GM23338 (cell line): ENCODE results near the gene KCNIP1. TPM values are rescaled to one million over a fixed set of nuclear protein-coding genes. Genes with fewer than 3 reads are reported as not detected.

ENCODE experiments used
- ATAC-seq: fragments of 200-7000 bp; cut with Tn5 transposase; 3 replicates; pipeline ENCODE4 v1.9.1; 2020
- DNase-seq: peaks from one replicate; pipeline ENCODE4 v3.0.0-alpha.2; 2015; ENCODE audit warnings: low spot score
- H2AFZ ChIP-seq: fragments of 200-600 bp; sonication (generic); 2 replicates; pipeline ENCODE4 v1.8.0; 2016; ENCODE audit warnings: antibody characterized with exemption, mild to moderate bottlenecking, moderate library complexity
- H3F3A ChIP-seq: fragments of 200-600 bp; sonication (generic); replicated peaks from 2 replicates; pipeline ENCODE4 v1.8.0; 2017; ENCODE audit warnings: antibody characterized with exemption, mixed run types, low read depth
- H3K27ac ChIP-seq: fragments of 200-600 bp; sonication (generic); 2 replicates; pipeline ENCODE4 v1.6.1; 2016; ENCODE audit warnings: low read depth
- H3K27me3 ChIP-seq: fragments of 200-600 bp; sonication (generic); 2 replicates; pipeline ENCODE4 v1.8.0; 2016; ENCODE audit warnings: mild to moderate bottlenecking, mixed run types, moderate library complexity; ENCODE audit not compliant: insufficient read depth
- H3K36me3 ChIP-seq: fragments of 200-600 bp; sonication (generic); 2 replicates; pipeline ENCODE4 v1.8.0; 2016; ENCODE audit warnings: mild to moderate bottlenecking; ENCODE audit not compliant: insufficient read depth
- H3K4me1 ChIP-seq: fragments of 200-600 bp; sonication (generic); 2 replicates; pipeline ENCODE4 v1.8.0; 2016; ENCODE audit warnings: mild to moderate bottlenecking, moderate library complexity; ENCODE audit not compliant: insufficient read depth
- H3K4me2 ChIP-seq: fragments of 200-600 bp; sonication (generic); 2 replicates; pipeline ENCODE4 v1.7.1; 2017; ENCODE audit warnings: mixed run types
- H3K4me3 ChIP-seq: fragments of 200-600 bp; sonication (generic); 2 replicates; pipeline ENCODE4 v1.6.1; 2016; ENCODE audit warnings: mixed run types
- H3K79me2 ChIP-seq: fragments of 200-600 bp; sonication (generic); replicated peaks from 2 replicates; pipeline ENCODE4 v1.8.0; 2017; ENCODE audit warnings: mild to moderate bottlenecking; ENCODE audit not compliant: insufficient read depth
- H3K9me2 ChIP-seq: fragments of 200-600 bp; sonication (generic); 2 replicates; pipeline ENCODE4 v1.8.0; 2017; ENCODE audit not compliant: insufficient read depth
- H4K20me1 ChIP-seq: fragments of 200-600 bp; sonication (generic); replicated peaks from 2 replicates; pipeline ENCODE4 v1.8.0; 2017; ENCODE audit warnings: mild to moderate bottlenecking; ENCODE audit not compliant: insufficient read depth
- H3K27ac Mint-ChIP-seq: 2 replicates; pipeline ENCODE4 v1.8.0; 2020; ENCODE audit warnings: inconsistent platforms, mild to moderate bottlenecking, moderate library complexity, mixed read lengths
- H3K27me3 Mint-ChIP-seq: 3 replicates; pipeline ENCODE4 v1.8.0; 2022; ENCODE audit warnings: low read depth, mild to moderate bottlenecking, moderate library complexity, mixed read lengths, inconsistent platforms; ENCODE audit not compliant: insufficient read depth, poor library complexity
- H3K36me3 Mint-ChIP-seq: 3 replicates; pipeline ENCODE4 v1.8.0; 2021; ENCODE audit warnings: low read depth, mild to moderate bottlenecking, inconsistent platforms, moderate library complexity, mixed read lengths
- H3K4me1 Mint-ChIP-seq: 3 replicates; pipeline ENCODE4 v1.8.0; 2020; ENCODE audit warnings: mild to moderate bottlenecking, inconsistent platforms, mixed read lengths
- H3K4me3 Mint-ChIP-seq: 3 replicates; pipeline ENCODE4 v1.8.0; 2021; ENCODE audit warnings: moderate library complexity, mild to moderate bottlenecking, inconsistent platforms, mixed read lengths
- H3K9me3 Mint-ChIP-seq: 3 replicates; pipeline ENCODE4 v1.8.0; 2020; ENCODE audit warnings: moderate library complexity, mild to moderate bottlenecking, inconsistent platforms, mixed read lengths
- CREB1 ChIP-seq: fragments of 250-450 bp; sonication (Bioruptor Pico); IDR thresholded peaks from 2 replicates; pipeline ENCODE4 v1.5.0; 2020; ENCODE audit warnings: low read depth, mild to moderate bottlenecking, moderate library complexity
- EZH2 ChIP-seq: fragments of 200-600 bp; sonication (generic); IDR thresholded peaks from one replicate; pipeline ENCODE4 v1.8.0; 2017; ENCODE audit warnings: antibody characterized with exemption, mild to moderate bottlenecking, low read depth; ENCODE audit not compliant: unreplicated experiment
- EZH2phosphoT487 ChIP-seq: fragments of 200-600 bp; sonication (generic); IDR thresholded peaks from one replicate; pipeline ENCODE4 v1.8.1; 2018; ENCODE audit warnings: antibody characterized with exemption; ENCODE audit not compliant: unreplicated experiment
- NANOG ChIP-seq: IDR thresholded peaks from 2 replicates; pipeline ENCODE4 v1.6.1; 2016; ENCODE audit warnings: antibody characterized with exemption, borderline replicate concordance
- ZNF331 ChIP-seq: fragments of 250-450 bp; sonication (Bioruptor Pico); IDR thresholded peaks from 2 replicates; pipeline ENCODE4 v1.5.0; 2020; ENCODE audit warnings: low read depth, mild to moderate bottlenecking, moderate library complexity
- polyA plus RNA-seq: library from polyadenylated mRNA; unstranded; fragments of >200 nt; fragmentation: Nextera tagmentation; extraction: Ambion mirVana; gene quantifications from 2 replicates; pipeline ENCODE4 v1.2.1, GENCODE V29; 2016
- total RNA-seq: library from RNA; depleted of rRNA; stranded (reverse); fragments of >200 nt; shearing (Covaris generic); gene quantifications from 2 replicates; pipeline ENCODE4 v1.2.3, GENCODE V29; 2014
- TF ChIP-seq, protein P1 (sequence below): fragments of 250-450 bp; sonication (Bioruptor Pico); IDR thresholded peaks from 2 replicates; pipeline ENCODE4 v1.5.0; 2020; ENCODE audit warnings: mild to moderate bottlenecking, moderate library complexity
- TF ChIP-seq, protein P2 (sequence below): IDR thresholded peaks from 2 replicates; pipeline ENCODE4 v1.6.1; 2016; ENCODE audit warnings: antibody characterized with exemption
- TF ChIP-seq, protein P3 (sequence below): IDR thresholded peaks from one replicate; pipeline ENCODE4 v1.6.1; 2018; ENCODE audit warnings: antibody characterized with exemption; ENCODE audit not compliant: unreplicated experiment

The KCNIP1 gene
- total and polyA plus RNA-seq, 2 experiments from 2014 or later, result 0.31 to 0.87 TPM

DNA sequence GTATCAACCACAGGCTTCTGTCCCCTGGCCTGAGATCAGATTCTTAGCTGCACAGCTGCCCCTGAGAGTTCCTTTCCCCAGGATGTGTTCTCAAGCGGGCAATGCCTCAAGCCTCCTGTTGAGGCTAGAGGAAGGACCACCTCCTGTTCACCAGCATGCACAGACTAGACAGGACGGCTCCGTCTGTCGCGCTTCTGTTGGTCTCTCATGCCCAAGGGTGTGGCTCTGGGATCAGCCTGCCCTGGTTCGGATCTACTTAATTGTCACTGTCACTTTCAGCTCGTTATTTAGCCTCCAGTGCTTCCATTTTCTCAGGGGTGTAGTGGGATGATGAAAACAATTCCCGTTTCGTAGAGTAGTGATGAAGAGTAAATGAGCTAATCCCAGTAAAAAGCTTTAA, 103.1 kb downstream of the KCNIP1 start:
- DNase-seq (no peak), ATAC-seq (no peak)
- H3K27ac ChIP-seq, result no peak overlapping the region
- no peaks in the 10 kb centered on the region for H3K79me2 ChIP-seq
- H3K27me3 ChIP-seq, result no peaks in the 10 kb centered on the region
- H3K9me3 Mint-ChIP-seq, result no peaks in the 10 kb centered on the region
- no peak overlapping the region for H3K4me3 ChIP-seq
- H3K27me3 Mint-ChIP-seq, result peaks cover 6% of the 10 kb centered on the region
- H3F3A ChIP-seq, result no peaks in the 10 kb centered on the region
- no peak overlapping the region for H2AFZ ChIP-seq
- peaks cover 20% of the 10 kb centered on the region for H3K4me1 Mint-ChIP-seq
- no peak overlapping the region for H3K4me2 ChIP-seq
- no peaks in the 10 kb centered on the region for H3K36me3 ChIP-seq
- TF ChIP-seq EZH2phosphoT487 (no peak), ZNF331 (CRISPR knock-in tag) (no peak), EZH2 (no peak), NANOG (no peak), CREB1 (CRISPR knock-in tag) (no peak)
- TF ChIP-seq, protein P1, sequence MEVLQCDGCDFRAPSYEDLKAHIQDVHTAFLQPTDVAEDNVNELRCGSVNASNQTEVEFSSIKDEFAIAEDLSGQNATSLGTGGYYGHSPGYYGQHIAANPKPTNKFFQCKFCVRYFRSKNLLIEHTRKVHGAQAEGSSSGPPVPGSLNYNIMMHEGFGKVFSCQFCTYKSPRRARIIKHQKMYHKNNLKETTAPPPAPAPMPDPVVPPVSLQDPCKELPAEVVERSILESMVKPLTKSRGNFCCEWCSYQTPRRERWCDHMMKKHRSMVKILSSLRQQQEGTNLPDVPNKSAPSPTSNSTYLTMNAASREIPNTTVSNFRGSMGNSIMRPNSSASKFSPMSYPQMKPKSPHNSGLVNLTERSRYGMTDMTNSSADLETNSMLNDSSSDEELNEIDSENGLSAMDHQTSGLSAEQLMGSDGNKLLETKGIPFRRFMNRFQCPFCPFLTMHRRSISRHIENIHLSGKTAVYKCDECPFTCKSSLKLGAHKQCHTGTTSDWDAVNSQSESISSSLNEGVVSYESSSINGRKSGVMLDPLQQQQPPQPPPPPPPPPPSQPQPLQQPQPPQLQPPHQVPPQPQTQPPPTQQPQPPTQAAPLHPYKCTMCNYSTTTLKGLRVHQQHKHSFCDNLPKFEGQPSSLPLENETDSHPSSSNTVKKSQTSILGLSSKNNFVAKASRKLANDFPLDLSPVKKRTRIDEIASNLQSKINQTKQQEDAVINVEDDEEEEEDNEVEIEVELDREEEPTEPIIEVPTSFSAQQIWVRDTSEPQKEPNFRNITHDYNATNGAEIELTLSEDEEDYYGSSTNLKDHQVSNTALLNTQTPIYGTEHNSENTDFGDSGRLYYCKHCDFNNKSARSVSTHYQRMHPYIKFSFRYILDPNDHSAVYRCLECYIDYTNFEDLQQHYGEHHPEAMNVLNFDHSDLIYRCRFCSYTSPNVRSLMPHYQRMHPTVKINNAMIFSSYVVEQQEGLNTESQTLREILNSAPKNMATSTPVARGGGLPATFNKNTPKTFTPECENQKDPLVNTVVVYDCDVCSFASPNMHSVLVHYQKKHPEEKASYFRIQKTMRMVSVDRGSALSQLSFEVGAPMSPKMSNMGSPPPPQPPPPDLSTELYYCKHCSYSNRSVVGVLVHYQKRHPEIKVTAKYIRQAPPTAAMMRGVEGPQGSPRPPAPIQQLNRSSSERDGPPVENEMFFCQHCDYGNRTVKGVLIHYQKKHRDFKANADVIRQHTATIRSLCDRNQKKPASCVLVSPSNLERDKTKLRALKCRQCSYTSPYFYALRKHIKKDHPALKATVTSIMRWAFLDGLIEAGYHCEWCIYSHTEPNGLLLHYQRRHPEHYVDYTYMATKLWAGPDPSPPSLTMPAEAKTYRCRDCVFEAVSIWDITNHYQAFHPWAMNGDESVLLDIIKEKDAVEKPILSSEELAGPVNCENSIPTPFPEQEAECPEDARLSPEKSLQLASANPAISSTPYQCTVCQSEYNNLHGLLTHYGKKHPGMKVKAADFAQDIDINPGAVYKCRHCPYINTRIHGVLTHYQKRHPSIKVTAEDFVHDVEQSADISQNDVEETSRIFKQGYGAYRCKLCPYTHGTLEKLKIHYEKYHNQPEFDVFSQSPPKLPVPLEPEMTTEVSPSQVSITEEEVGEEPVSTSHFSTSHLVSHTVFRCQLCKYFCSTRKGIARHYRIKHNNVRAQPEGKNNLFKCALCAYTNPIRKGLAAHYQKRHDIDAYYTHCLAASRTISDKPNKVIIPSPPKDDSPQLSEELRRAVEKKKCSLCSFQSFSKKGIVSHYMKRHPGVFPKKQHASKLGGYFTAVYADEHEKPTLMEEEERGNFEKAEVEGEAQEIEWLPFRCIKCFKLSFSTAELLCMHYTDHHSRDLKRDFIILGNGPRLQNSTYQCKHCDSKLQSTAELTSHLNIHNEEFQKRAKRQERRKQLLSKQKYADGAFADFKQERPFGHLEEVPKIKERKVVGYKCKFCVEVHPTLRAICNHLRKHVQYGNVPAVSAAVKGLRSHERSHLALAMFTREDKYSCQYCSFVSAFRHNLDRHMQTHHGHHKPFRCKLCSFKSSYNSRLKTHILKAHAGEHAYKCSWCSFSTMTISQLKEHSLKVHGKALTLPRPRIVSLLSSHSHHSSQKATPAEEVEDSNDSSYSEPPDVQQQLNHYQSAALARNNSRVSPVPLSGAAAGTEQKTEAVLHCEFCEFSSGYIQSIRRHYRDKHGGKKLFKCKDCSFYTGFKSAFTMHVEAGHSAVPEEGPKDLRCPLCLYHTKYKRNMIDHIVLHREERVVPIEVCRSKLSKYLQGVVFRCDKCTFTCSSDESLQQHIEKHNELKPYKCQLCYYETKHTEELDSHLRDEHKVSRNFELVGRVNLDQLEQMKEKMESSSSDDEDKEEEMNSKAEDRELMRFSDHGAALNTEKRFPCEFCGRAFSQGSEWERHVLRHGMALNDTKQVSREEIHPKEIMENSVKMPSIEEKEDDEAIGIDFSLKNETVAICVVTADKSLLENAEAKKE (CRISPR knock-in tag), result no peak
- TF ChIP-seq, protein P2, sequence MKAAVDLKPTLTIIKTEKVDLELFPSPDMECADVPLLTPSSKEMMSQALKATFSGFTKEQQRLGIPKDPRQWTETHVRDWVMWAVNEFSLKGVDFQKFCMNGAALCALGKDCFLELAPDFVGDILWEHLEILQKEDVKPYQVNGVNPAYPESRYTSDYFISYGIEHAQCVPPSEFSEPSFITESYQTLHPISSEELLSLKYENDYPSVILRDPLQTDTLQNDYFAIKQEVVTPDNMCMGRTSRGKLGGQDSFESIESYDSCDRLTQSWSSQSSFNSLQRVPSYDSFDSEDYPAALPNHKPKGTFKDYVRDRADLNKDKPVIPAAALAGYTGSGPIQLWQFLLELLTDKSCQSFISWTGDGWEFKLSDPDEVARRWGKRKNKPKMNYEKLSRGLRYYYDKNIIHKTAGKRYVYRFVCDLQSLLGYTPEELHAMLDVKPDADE, result no peak
- TF ChIP-seq, protein P3, sequence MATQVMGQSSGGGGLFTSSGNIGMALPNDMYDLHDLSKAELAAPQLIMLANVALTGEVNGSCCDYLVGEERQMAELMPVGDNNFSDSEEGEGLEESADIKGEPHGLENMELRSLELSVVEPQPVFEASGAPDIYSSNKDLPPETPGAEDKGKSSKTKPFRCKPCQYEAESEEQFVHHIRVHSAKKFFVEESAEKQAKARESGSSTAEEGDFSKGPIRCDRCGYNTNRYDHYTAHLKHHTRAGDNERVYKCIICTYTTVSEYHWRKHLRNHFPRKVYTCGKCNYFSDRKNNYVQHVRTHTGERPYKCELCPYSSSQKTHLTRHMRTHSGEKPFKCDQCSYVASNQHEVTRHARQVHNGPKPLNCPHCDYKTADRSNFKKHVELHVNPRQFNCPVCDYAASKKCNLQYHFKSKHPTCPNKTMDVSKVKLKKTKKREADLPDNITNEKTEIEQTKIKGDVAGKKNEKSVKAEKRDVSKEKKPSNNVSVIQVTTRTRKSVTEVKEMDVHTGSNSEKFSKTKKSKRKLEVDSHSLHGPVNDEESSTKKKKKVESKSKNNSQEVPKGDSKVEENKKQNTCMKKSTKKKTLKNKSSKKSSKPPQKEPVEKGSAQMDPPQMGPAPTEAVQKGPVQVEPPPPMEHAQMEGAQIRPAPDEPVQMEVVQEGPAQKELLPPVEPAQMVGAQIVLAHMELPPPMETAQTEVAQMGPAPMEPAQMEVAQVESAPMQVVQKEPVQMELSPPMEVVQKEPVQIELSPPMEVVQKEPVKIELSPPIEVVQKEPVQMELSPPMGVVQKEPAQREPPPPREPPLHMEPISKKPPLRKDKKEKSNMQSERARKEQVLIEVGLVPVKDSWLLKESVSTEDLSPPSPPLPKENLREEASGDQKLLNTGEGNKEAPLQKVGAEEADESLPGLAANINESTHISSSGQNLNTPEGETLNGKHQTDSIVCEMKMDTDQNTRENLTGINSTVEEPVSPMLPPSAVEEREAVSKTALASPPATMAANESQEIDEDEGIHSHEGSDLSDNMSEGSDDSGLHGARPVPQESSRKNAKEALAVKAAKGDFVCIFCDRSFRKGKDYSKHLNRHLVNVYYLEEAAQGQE, result no peak
- peaks cover 6% of the 10 kb centered on the region; the same call in 1 of the 2 replicates for H3K4me1 ChIP-seq
- no peak overlapping the region for H3K4me3 Mint-ChIP-seq
- no peaks in the 10 kb centered on the region for H3K36me3 Mint-ChIP-seq
- no peaks in the 10 kb centered on the region for H4K20me1 ChIP-seq
- H3K27ac Mint-ChIP-seq, result no peak overlapping the region
- no peaks in the 10 kb centered on the region for H3K9me2 ChIP-seq
